Activated naive CD4-positive, alpha-beta T cell treated with Interleukin-2 at 50 U/mL for 16 hours (primary cell): ENCODE measurements around the gene BICD1.

Experiments used
- DNase-seq: peaks from one replicate; pipeline ENCODE4 v3.0.0-alpha.2; 2020

Gene BICD1

DNA sequence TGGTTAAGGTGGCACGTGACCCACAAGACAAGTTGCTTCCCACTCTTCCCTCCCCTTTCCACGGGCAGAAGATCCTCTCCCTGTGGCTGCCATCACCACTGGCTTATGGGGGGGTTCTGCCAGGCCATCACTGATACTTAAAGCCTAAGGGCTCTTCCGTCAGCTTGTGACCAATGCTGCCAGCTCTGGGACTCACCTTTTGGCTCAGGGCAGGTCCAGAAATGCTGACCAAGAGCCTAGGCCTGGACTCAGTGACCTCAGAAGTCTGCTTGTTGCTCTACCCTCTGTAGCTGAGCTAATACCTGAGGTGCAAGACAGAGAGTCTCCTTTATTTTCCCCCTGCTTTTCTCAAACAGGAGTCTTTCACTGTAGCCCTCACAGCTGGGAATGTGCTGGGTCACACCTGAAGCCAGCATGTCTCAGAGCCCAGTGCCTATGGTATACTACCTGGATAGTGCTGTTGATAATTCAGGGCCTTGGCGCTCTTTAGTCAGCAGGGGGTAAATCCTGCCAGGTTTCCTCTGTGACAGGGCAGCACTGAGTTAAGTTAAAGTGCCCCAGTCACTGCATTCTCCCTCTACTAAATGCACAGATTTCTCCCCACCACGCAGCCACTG lies 312.4 kb downstream of the BICD1 start:
- no peak for DNase-seq

- DNase-seq = no peak
Measured at GRCh38 chr12:32419520-32419960, 312.9 kb downstream of the BICD1 start.

- DNase-seq = no peak
Measured at GRCh38 chr12:32420356-32420755, 313.7 kb downstream of the BICD1 start.

DNA sequence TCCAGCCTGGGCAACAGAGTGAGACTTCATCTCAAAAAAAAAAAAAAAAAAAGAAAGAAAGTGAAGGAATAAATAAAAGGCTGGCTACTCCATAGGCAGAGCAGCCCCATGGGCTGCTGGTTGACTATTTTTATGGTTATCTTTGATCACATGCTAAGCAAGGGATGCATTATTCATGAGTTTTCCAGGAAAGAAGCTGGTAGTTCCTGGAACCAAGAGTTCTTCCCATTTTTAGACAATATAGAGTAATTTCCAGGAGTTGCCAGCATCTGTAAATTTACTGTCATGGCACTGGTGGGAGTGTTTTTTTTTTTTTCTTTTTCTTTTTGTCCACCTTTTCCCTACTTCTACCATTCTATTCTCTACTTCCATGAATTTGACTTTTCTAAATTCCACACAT lies 316.9 kb downstream of the BICD1 start:
- DNase-seq = no peak

DNA sequence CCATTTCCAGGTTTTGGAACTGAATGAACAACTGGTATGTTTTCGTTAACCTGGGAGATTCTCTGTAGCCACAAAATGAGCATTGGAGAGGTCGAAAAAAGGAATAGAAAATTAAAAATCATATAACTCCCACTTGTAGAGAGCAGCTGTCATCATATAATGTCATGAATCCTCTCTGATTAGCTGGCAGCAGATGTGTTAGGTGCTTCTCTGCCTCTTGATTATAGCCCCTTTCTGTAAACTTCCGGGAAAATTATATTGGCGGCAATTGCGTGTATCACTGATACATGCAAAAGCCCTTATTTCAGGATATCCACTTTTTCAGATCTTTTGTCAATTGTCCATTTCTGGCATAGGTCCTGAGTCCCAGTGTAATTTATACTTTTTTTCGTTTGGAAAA lies 324.4 kb downstream of the BICD1 start:
- DNase-seq = no peak
